Effector memory CD4-positive, alpha-beta T cell (primary cell): ENCODE measurements around the gene GH1.
A peak's percentile ranks its signal among the peaks of the same experiment; 100 is the strongest.
"Not testable (repeated sequence)": the region's sequence is repeated elsewhere in the genome, so short reads cannot be mapped to it uniquely, and the experiment has no call there.

ENCODE experiments used
- DNase-seq, 3 donors: peaks; one replicate each; pipeline ENCODE4 v3.0.0-alpha.2; 2020
- H3K27ac ChIP-seq: 2 replicates; pipeline ENCODE4 v1.7.0; 2013; ENCODE audit warnings: mild to moderate bottlenecking, low read length, moderate library complexity; ENCODE audit not compliant: insufficient read depth, poor library complexity, severe bottlenecking
- H3K27me3 ChIP-seq: replicated peaks from 2 replicates; pipeline ENCODE4 v1.7.0; 2013; ENCODE audit warnings: mild to moderate bottlenecking, low read length; ENCODE audit not compliant: insufficient read depth, control insufficient read depth, poor library complexity, severe bottlenecking
- H3K36me3 ChIP-seq: 2 replicates; pipeline ENCODE4 v1.7.0; 2013; ENCODE audit warnings: mild to moderate bottlenecking, low read length, moderate library complexity; ENCODE audit not compliant: control insufficient read depth, insufficient read depth
- H3K4me1 ChIP-seq: 2 replicates; pipeline ENCODE4 v1.7.0; 2013; ENCODE audit warnings: low read length, mild to moderate bottlenecking; ENCODE audit not compliant: control insufficient read depth, insufficient read depth, poor library complexity, severe bottlenecking
- H3K4me3 ChIP-seq: 2 replicates; pipeline ENCODE4 v1.7.0; 2013; ENCODE audit warnings: low read length, low read depth, mild to moderate bottlenecking; ENCODE audit not compliant: insufficient read depth, poor library complexity, severe bottlenecking
- H3K9me3 ChIP-seq: 2 replicates; pipeline ENCODE4 v1.7.0; 2013; ENCODE audit warnings: mild to moderate bottlenecking, low read length, moderate library complexity; ENCODE audit not compliant: control insufficient read depth

GH1 gene

GRCh38 chr17:63927464-63928171 is 9.0 kb upstream of the GH1 start:
- no peak overlapping the region for H3K4me3 ChIP-seq
- no peaks in the 10 kb centered on the region for H3K9me3 ChIP-seq
- peaks cover 15% of the 10 kb centered on the region for H3K4me1 ChIP-seq
- no peaks in the 10 kb centered on the region for H3K27me3 ChIP-seq
- no peak for DNase-seq
- no peak overlapping the region for H3K27ac ChIP-seq
- H3K36me3 ChIP-seq: peaks cover 18% of the 10 kb centered on the region

- H3K27me3 ChIP-seq: no peaks in the 10 kb centered on the region
- H3K27ac ChIP-seq: no peak overlapping the region
- H3K4me3 ChIP-seq: no peak overlapping the region
- H3K9me3 ChIP-seq: no peaks in the 10 kb centered on the region
- H3K4me1 ChIP-seq: peaks cover 6% of the 10 kb centered on the region
- peaks cover 18% of the 10 kb centered on the region for H3K36me3 ChIP-seq
- DNase-seq: no peak
Measured at GRCh38 chr17:63926164-63926563, 7.5 kb upstream of the GH1 start.

GRCh38 chr17:63925615-63926014 is 7.0 kb upstream of the GH1 start:
- no peaks in the 10 kb centered on the region for H3K27me3 ChIP-seq
- H3K4me1 ChIP-seq: peaks cover under 1% of the 10 kb centered on the region
- no peak overlapping the region for H3K27ac ChIP-seq
- no peak for DNase-seq
- peaks cover 18% of the 10 kb centered on the region for H3K36me3 ChIP-seq
- no peak overlapping the region for H3K4me3 ChIP-seq
- H3K9me3 ChIP-seq: no peaks in the 10 kb centered on the region

GRCh38 chr17:63922402-63922801 is 3.8 kb upstream of the GH1 start:
- H3K9me3 ChIP-seq, DNase-seq, H3K27me3 ChIP-seq, H3K4me1 ChIP-seq, H3K4me3 ChIP-seq, H3K36me3 ChIP-seq, H3K27ac ChIP-seq: not testable (repeated sequence)

- not testable (repeated sequence) for H3K27ac ChIP-seq, H3K27me3 ChIP-seq, DNase-seq, H3K9me3 ChIP-seq, H3K36me3 ChIP-seq, H3K4me3 ChIP-seq, H3K4me1 ChIP-seq
Measured at GRCh38 chr17:63920779-63921178, 2.1 kb upstream of the GH1 start.

GRCh38 chr17:63920050-63920449 is 1.4 kb upstream of the GH1 start:
- not testable (repeated sequence) for H3K4me3 ChIP-seq, H3K27me3 ChIP-seq, H3K9me3 ChIP-seq, H3K36me3 ChIP-seq, DNase-seq, H3K27ac ChIP-seq, H3K4me1 ChIP-seq

- H3K27me3 ChIP-seq: no peaks in the 10 kb centered on the region
- H3K36me3 ChIP-seq: no peaks in the 10 kb centered on the region
- H3K4me3 ChIP-seq: no peak overlapping the region
- peak; percentile 53 to 62 (median 54) for DNase-seq
- no peaks in the 10 kb centered on the region for H3K9me3 ChIP-seq
- H3K27ac ChIP-seq: no peak overlapping the region
- peaks cover 8% of the 10 kb centered on the region for H3K4me1 ChIP-seq
Measured at GRCh38 chr17:63919311-63919723, 678 bp upstream of the GH1 start.

- Histone ChIP-seq H3K36me3 (no peaks in the 10 kb centered on the region), H3K9me3 (no peaks in the 10 kb centered on the region), H3K4me1 (peaks cover 8% of the 10 kb centered on the region), H3K27me3 (no peaks in the 10 kb centered on the region), H3K4me3 (no peak overlapping the region), H3K27ac (no peak overlapping the region)
- no peak for DNase-seq
Measured at GRCh38 chr17:63918305-63918704, 334 bp downstream of the GH1 start.

- no peaks in the 10 kb centered on the region for H3K9me3 ChIP-seq
- H3K4me1 ChIP-seq: peaks cover 8% of the 10 kb centered on the region
- no peak for DNase-seq
- no peak overlapping the region for H3K4me3 ChIP-seq
- no peak overlapping the region for H3K27ac ChIP-seq
- no peaks in the 10 kb centered on the region for H3K27me3 ChIP-seq
- H3K36me3 ChIP-seq: no peaks in the 10 kb centered on the region
Measured at GRCh38 chr17:63917646-63918045, 993 bp downstream of the GH1 start.

GRCh38 chr17:63917206-63917605 is 1.4 kb downstream of the GH1 start:
- not testable (repeated sequence) for H3K4me3 ChIP-seq, DNase-seq, H3K36me3 ChIP-seq, H3K9me3 ChIP-seq, H3K27ac ChIP-seq, H3K4me1 ChIP-seq, H3K27me3 ChIP-seq
